ENCODE data around the gene PYCR2.

PYCR2 gene

GRCh38 chr1:225942574-225942973 is 18.5 kb upstream of the PYCR2 start:
- TF ChIP-seq SIN3A (IDR thresholded peaks at IDR 0.05; ENCODE audit: borderline replicate concordance, insufficient read depth, low read length): no peak
- no peak for TF ChIP-seq POLR2AphosphoS5 (IDR thresholded peaks at IDR 0.05; ENCODE audit: low read depth, low read length)
- no peak for TF ChIP-seq FOXP2 (optimal IDR thresholded peaks at IDR 0.05; ENCODE audit: borderline replicate concordance, extremely low read depth, extremely low read length, insufficient read depth)
- TF ChIP-seq, protein P1, sequence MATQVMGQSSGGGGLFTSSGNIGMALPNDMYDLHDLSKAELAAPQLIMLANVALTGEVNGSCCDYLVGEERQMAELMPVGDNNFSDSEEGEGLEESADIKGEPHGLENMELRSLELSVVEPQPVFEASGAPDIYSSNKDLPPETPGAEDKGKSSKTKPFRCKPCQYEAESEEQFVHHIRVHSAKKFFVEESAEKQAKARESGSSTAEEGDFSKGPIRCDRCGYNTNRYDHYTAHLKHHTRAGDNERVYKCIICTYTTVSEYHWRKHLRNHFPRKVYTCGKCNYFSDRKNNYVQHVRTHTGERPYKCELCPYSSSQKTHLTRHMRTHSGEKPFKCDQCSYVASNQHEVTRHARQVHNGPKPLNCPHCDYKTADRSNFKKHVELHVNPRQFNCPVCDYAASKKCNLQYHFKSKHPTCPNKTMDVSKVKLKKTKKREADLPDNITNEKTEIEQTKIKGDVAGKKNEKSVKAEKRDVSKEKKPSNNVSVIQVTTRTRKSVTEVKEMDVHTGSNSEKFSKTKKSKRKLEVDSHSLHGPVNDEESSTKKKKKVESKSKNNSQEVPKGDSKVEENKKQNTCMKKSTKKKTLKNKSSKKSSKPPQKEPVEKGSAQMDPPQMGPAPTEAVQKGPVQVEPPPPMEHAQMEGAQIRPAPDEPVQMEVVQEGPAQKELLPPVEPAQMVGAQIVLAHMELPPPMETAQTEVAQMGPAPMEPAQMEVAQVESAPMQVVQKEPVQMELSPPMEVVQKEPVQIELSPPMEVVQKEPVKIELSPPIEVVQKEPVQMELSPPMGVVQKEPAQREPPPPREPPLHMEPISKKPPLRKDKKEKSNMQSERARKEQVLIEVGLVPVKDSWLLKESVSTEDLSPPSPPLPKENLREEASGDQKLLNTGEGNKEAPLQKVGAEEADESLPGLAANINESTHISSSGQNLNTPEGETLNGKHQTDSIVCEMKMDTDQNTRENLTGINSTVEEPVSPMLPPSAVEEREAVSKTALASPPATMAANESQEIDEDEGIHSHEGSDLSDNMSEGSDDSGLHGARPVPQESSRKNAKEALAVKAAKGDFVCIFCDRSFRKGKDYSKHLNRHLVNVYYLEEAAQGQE (IDR thresholded peaks at IDR 0.05; ENCODE audit: insufficient read depth in 1 of 2, low read depth in 2 of 2, low read length in 2 of 2): no peak
- TF ChIP-seq TAF1 (IDR thresholded peaks at IDR 0.05; ENCODE audit: borderline replicate concordance, insufficient read depth, low read length): no peak

GRCh38 chr1:225941942-225942222 is 17.8 kb upstream of the PYCR2 start:
- TF ChIP-seq TAF1 (IDR thresholded peaks at IDR 0.05; ENCODE audit: borderline replicate concordance, insufficient read depth, low read length): no peak
- no peak for TF ChIP-seq FOXP2 (optimal IDR thresholded peaks at IDR 0.05; ENCODE audit: borderline replicate concordance, extremely low read depth, extremely low read length, insufficient read depth)
- no peak for TF ChIP-seq POLR2AphosphoS5 (IDR thresholded peaks at IDR 0.05; ENCODE audit: low read depth, low read length)
- TF ChIP-seq SIN3A (IDR thresholded peaks at IDR 0.05; ENCODE audit: borderline replicate concordance, insufficient read depth, low read length): no peak

- TF ChIP-seq POLR2AphosphoS5 (IDR thresholded peaks at IDR 0.05; ENCODE audit: low read depth, low read length) (no peak), FOXP2 (optimal IDR thresholded peaks at IDR 0.05; ENCODE audit: borderline replicate concordance, extremely low read depth, extremely low read length, insufficient read depth) (no peak), TAF1 (IDR thresholded peaks at IDR 0.05; ENCODE audit: borderline replicate concordance, insufficient read depth, low read length) (no peak), SIN3A (IDR thresholded peaks at IDR 0.05; ENCODE audit: borderline replicate concordance, insufficient read depth, low read length) (no peak)
- TF ChIP-seq, protein P1 (IDR thresholded peaks at IDR 0.05; ENCODE audit: insufficient read depth in 1 of 2, low read depth in 2 of 2, low read length in 2 of 2): no peak
These were observed 17.3 kb upstream of the PYCR2 start, which contains the start of gene LEFTY2 for GRCh38 chr1:225941187-225941941. LEFTY2 (minus strand) TSS chr1:225941220; CDS start chr1:225941140, 80 bp downstream.

GRCh38 chr1:225940385-225941151 is 16.5 kb upstream of the PYCR2 start:
- TF ChIP-seq TAF1 (IDR thresholded peaks at IDR 0.05; ENCODE audit: borderline replicate concordance, insufficient read depth, low read length) (no peak), POLR2AphosphoS5 (IDR thresholded peaks at IDR 0.05; ENCODE audit: low read depth, low read length) (no peak)
- TF ChIP-seq, protein P1 (IDR thresholded peaks at IDR 0.05; ENCODE audit: insufficient read depth in 1 of 2, low read depth in 2 of 2, low read length in 2 of 2): no peak

DNA sequence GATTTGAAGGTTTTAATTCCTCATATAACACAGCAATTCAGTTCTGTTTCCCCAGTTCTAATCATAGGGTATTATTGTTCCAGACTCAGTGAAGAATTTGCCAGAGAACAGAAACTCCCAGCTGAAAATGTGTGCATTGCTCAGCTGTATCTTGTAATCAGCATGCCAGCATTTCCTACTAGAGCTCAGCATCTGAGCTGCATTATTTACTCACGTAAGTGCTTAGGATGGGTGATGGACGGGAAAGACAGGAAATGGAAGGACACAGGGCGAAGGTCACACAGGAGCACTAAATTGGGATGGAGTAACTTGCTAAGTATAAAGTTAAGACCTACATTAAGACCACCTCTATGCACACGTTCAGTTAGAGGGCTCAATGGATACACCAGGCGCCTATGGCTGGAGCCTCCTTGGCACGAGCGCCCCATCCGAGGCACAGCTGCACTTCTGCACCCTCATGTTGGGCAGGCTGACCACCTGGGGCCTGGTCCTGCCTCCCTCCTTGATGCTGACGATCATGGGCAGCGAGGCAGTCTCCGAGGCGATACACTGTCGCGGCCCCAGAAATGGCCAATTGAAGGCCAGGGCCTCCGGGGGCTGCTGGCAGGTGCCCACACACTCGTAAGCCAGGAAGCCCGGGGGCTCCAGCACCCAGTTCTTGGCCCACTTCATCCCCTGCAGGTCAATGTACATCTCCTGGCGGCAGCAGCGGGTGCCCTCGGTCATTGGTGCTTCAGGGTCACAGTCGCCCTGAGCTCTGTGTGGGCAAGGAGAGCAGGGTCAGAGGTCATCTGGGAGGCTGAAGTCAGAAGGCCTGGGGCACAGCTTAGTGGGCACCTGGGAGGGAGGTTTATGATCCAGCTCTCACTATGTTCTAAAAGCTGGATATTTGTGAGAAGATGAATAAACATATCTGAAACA is 13.3 kb upstream of the PYCR2 start:
- TF ChIP-seq FOXP2 (optimal IDR thresholded peaks at IDR 0.05; ENCODE audit: borderline replicate concordance, extremely low read depth, extremely low read length, insufficient read depth) (no peak), POLR2AphosphoS5 (IDR thresholded peaks at IDR 0.05; ENCODE audit: low read depth, low read length) (no peak), SIN3A (IDR thresholded peaks at IDR 0.05; ENCODE audit: borderline replicate concordance, insufficient read depth, low read length) (no peak), TAF1 (IDR thresholded peaks at IDR 0.05; ENCODE audit: borderline replicate concordance, insufficient read depth, low read length) (no peak)
- TF ChIP-seq, protein P1 (IDR thresholded peaks at IDR 0.05; ENCODE audit: insufficient read depth in 1 of 2, low read depth in 2 of 2, low read length in 2 of 2): no peak

Data from PFSK-1 (cell line).